OCI-LY1 (cell line): ENCODE data around the gene ZNF22.

Source experiments
- H2AFZ ChIP-seq: fragments of 200-600 bp; sonication (generic), shearing (Covaris generic); 2 replicates; pipeline ENCODE4 v1.6.0; 2014; ENCODE audit warnings: antibody characterized with exemption, mild to moderate bottlenecking, low read length
- H3F3A ChIP-seq: fragments of 200-600 bp; sonication (generic), shearing (Covaris generic); 2 replicates; pipeline ENCODE4 v1.6.0; 2014; ENCODE audit warnings: mild to moderate bottlenecking, antibody characterized with exemption, low read length, moderate library complexity; ENCODE audit not compliant: insufficient read depth
- H3K27ac ChIP-seq: fragments of 200-600 bp; sonication (generic); 2 replicates; pipeline ENCODE4 v1.5.1; 2014; ENCODE audit warnings: low read length, mixed run types, mild to moderate bottlenecking, low read depth; ENCODE audit not compliant: poor library complexity, severe bottlenecking
- H3K27me3 ChIP-seq: fragments of 200-600 bp; sonication (generic); 2 replicates; pipeline ENCODE4 v1.6.0; 2014; ENCODE audit warnings: antibody characterized with exemption, mild to moderate bottlenecking, low read length, moderate library complexity; ENCODE audit not compliant: insufficient read depth
- H3K36me3 ChIP-seq: fragments of 200-600 bp; sonication (generic); 2 replicates; pipeline ENCODE4 v1.6.1; 2014; ENCODE audit warnings: mild to moderate bottlenecking, antibody characterized with exemption, low read length, moderate library complexity, mixed read lengths; ENCODE audit not compliant: insufficient read depth
- H3K4me1 ChIP-seq: fragments of 200-600 bp; sonication (generic); 2 replicates; pipeline ENCODE4 v1.5.1; 2014; ENCODE audit warnings: mild to moderate bottlenecking, low read length, moderate library complexity; ENCODE audit not compliant: insufficient read depth, severe bottlenecking
- H3K4me2 ChIP-seq: fragments of 200-600 bp; sonication (generic), shearing (Covaris generic); 2 replicates; pipeline ENCODE4 v1.6.1; 2014; ENCODE audit warnings: low read length
- H3K4me3 ChIP-seq: fragments of 200-600 bp; sonication (generic); 2 replicates; pipeline ENCODE4 v1.5.1; 2014; ENCODE audit warnings: low read length, low read depth, mild to moderate bottlenecking, mixed read lengths; ENCODE audit not compliant: poor library complexity, severe bottlenecking
- H3K79me2 ChIP-seq: fragments of 200-600 bp; shearing (Covaris generic); 2 replicates; pipeline ENCODE4 v1.6.1; 2016; ENCODE audit warnings: mixed run types, low read length, mixed read lengths; ENCODE audit not compliant: insufficient read depth
- H3K9ac ChIP-seq: fragments of 200-600 bp; sonication (generic), shearing (Covaris generic); 2 replicates; pipeline ENCODE4 v1.6.1; 2014; ENCODE audit warnings: mild to moderate bottlenecking, low read length, mixed read lengths
- H3K9me2 ChIP-seq: fragments of 200-600 bp; sonication (generic), shearing (Covaris generic); 2 replicates; pipeline ENCODE4 v1.6.1; 2014; ENCODE audit warnings: low read depth, mild to moderate bottlenecking, low read length, mixed read lengths
- H3K9me3 ChIP-seq: fragments of 200-600 bp; shearing (Covaris generic); 2 replicates; pipeline ENCODE4 v1.6.1; 2014; ENCODE audit warnings: low read length, mixed read lengths
- H4K20me1 ChIP-seq: fragments of 200-600 bp; sonication (generic), shearing (Covaris generic); 2 replicates; pipeline ENCODE4 v1.6.0; 2016; ENCODE audit warnings: mild to moderate bottlenecking, low read length; ENCODE audit not compliant: insufficient read depth
- EZH2 ChIP-seq: fragments of 200-600 bp; sonication (generic), shearing (Covaris generic); IDR thresholded peaks from 2 replicates; pipeline ENCODE4 v1.8.0; 2017; ENCODE audit warnings: borderline replicate concordance, mixed run types, mild to moderate bottlenecking, antibody characterized with exemption, low read length, moderate library complexity, mixed read lengths
- TF ChIP-seq, protein P1 (sequence below): fragments of 200-600 bp; sonication (generic), shearing (Covaris generic); IDR thresholded peaks from 2 replicates; pipeline ENCODE4 v1.5.1; 2017; ENCODE audit warnings: mild to moderate bottlenecking, antibody characterized with exemption, low read length, moderate library complexity, mixed read lengths

Gene ZNF22

DNA sequence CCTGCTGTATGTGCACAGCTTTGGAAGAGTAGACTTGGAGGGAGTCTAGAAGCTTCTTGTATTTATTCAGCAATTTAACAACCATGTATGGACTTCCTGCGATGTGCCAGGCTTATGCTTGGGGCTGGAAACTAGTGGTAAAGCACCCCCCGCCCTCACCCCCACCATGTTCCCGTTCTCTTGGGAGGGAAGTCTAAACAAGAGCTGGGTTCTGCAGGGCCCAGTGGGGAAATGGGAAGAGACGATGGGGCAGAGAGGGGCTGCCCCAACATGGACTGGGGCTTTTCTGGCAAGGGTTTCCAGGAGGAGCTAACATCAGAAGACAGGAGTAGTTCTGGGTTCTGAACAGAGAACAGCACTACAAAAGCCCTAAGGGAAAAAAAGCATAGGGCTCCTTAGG is 33.1 kb upstream of the ZNF22 start:
- Histone ChIP-seq H3K9me3 (no peaks in the 10 kb centered on the region), H3K27me3 (no peaks in the 10 kb centered on the region), H3K4me1 (peaks cover 6% of the 10 kb centered on the region), H4K20me1 (no peaks in the 10 kb centered on the region), H3K9me2 (no peaks in the 10 kb centered on the region), H3F3A (no peaks in the 10 kb centered on the region), H3K36me3 (no peaks in the 10 kb centered on the region), H3K9ac (no peak overlapping the region), H3K4me2 (no peak overlapping the region), H2AFZ (no peak overlapping the region), H3K4me3 (no peak overlapping the region), H3K27ac (no peak overlapping the region), H3K79me2 (no peaks in the 10 kb centered on the region)
- TF ChIP-seq, protein P1, sequence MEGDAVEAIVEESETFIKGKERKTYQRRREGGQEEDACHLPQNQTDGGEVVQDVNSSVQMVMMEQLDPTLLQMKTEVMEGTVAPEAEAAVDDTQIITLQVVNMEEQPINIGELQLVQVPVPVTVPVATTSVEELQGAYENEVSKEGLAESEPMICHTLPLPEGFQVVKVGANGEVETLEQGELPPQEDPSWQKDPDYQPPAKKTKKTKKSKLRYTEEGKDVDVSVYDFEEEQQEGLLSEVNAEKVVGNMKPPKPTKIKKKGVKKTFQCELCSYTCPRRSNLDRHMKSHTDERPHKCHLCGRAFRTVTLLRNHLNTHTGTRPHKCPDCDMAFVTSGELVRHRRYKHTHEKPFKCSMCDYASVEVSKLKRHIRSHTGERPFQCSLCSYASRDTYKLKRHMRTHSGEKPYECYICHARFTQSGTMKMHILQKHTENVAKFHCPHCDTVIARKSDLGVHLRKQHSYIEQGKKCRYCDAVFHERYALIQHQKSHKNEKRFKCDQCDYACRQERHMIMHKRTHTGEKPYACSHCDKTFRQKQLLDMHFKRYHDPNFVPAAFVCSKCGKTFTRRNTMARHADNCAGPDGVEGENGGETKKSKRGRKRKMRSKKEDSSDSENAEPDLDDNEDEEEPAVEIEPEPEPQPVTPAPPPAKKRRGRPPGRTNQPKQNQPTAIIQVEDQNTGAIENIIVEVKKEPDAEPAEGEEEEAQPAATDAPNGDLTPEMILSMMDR: no peak
- no peak for TF ChIP-seq EZH2

DNA sequence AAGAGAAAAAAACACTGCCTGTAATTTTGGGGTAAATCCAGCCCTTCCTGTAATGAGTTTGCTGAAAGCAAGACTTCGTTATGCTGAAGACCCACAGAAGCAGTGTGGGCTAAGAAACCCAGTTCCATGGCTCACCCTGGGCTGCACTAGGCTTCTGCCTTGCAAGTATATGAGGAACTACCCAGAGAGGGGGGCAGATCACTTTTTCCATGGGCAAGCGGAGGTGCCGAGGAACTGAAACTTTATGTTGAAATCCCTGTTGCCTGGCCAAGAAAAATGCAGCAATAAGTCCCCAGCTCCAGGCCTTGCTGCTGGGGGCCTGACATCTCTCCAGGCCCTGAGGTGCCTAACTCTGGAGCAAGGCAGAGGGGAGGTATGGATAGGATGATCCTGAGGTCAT is 32.6 kb upstream of the ZNF22 start:
- H2AFZ ChIP-seq: no peak overlapping the region
- no peaks in the 10 kb centered on the region for H3K27me3 ChIP-seq
- H3K4me3 ChIP-seq: no peak overlapping the region
- no peak overlapping the region for H3K9ac ChIP-seq
- H3K36me3 ChIP-seq: no peaks in the 10 kb centered on the region
- no peak overlapping the region for H3K27ac ChIP-seq
- peaks cover 6% of the 10 kb centered on the region for H3K4me1 ChIP-seq
- H3K79me2 ChIP-seq: no peaks in the 10 kb centered on the region
- no peaks in the 10 kb centered on the region for H4K20me1 ChIP-seq
- no peak for TF ChIP-seq EZH2
- TF ChIP-seq, protein P1: no peak
- no peaks in the 10 kb centered on the region for H3F3A ChIP-seq
- H3K4me2 ChIP-seq: no peak overlapping the region
- H3K9me3 ChIP-seq: no peaks in the 10 kb centered on the region
- no peaks in the 10 kb centered on the region for H3K9me2 ChIP-seq

DNA sequence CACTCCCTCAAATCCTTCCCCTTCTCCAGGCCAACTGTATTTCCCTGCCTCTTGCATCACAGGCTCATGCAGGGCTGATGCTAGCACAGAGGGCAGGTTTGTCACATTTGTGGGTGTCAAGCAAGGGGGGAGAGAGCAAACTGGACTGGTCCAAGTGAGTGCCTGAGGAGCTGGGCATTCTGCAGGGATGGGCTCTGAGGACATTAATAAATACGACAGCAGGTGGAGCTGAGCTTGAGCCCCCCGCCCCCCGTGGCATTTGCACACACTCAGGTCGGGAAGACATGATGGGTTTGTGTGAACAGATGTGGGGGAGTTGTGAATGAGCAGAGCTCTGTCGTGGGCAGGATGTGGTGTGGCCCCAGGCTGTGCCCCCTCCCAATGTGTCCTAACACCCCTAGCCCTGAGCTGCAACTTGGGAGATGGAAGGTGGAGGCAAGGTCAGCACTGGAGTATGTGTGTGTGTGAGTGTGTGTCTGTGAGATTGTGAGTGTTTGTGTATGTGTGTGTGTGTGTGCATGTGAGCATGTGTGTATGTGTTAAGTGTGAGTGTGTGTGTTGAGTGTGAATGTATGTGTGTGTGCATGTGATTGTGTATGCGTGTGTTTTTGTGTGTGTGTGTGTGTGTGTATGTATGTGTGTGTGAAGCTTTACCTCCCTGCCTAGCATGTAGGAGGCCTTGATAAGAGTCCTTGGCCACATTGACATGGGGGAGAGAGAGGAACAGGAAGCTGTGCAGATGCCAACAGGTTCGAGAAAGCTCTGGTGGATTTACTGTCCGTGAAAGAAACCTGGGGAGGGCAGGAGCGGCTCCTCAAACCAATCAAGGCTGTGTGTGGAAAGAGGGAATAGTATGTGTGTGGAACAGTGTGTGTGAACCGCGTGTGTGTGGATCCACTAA is 32.0 kb upstream of the ZNF22 start:
- Histone ChIP-seq H3F3A (no peaks in the 10 kb centered on the region), H3K4me1 (peaks cover 11% of the 10 kb centered on the region), H3K27me3 (no peaks in the 10 kb centered on the region), H3K9me3 (no peaks in the 10 kb centered on the region), H2AFZ (no peak overlapping the region), H3K4me2 (no peak overlapping the region), H3K79me2 (no peaks in the 10 kb centered on the region), H3K36me3 (no peaks in the 10 kb centered on the region), H3K9ac (no peak overlapping the region), H3K27ac (no peak overlapping the region), H3K4me3 (no peak overlapping the region), H4K20me1 (no peaks in the 10 kb centered on the region), H3K9me2 (no peaks in the 10 kb centered on the region)
- no peak for TF ChIP-seq EZH2
- TF ChIP-seq, protein P1: no peak
